OCI-LY7 (cell line): Measurements from ENCODE around the gene SLCO2A1. TPM values are rescaled to one million over a fixed set of nuclear protein-coding genes. Genes with fewer than 3 reads are reported as not detected.

Experiments used
- BruUV-seq: library from RNA; stranded (reverse); fragments of 400-500 nt; replicated peaks from 2 replicates; lab custom pipeline; 2021; lab: Mats Ljungman, UMichigan
- CTCF ChIA-PET: fragments of 300-600 bp; sonication (Branson Sonifier 250); formaldehyde crosslinking; loops from one replicate; lab custom pipeline; 2022; ENCODE audit warnings: antibody characterized with exemption; ENCODE audit not compliant: unreplicated experiment; lab: Charles Lee
- POLR2A ChIA-PET: fragments of 300-600 bp; sonication (Branson Sonifier 250); formaldehyde crosslinking; loops from one replicate; lab custom pipeline; 2022; ENCODE audit warnings: antibody characterized with exemption; lab: Charles Lee
- DNase-seq: peaks from one replicate; pipeline ENCODE4 v3.0.0-alpha.2; 2015; ENCODE audit warnings: low spot score
- H2AFZ ChIP-seq: fragments of 200-600 bp; sonication (generic), shearing (Covaris generic); 2 replicates; pipeline ENCODE4 v1.6.1; 2014; ENCODE audit warnings: mild to moderate bottlenecking, antibody characterized with exemption, low read length, moderate library complexity
- H3K27ac ChIP-seq: fragments of 200-600 bp; sonication (generic); 2 replicates; pipeline ENCODE4 v1.5.1; 2014; ENCODE audit warnings: mixed run types, low read depth, mild to moderate bottlenecking, moderate library complexity, low read length, inconsistent platforms; ENCODE audit not compliant: poor library complexity, severe bottlenecking
- H3K36me3 ChIP-seq: fragments of 200-600 bp; sonication (generic); 2 replicates; pipeline ENCODE4 v1.6.1; 2014; ENCODE audit warnings: mild to moderate bottlenecking, antibody characterized with exemption, low read length, moderate library complexity, mixed read lengths; ENCODE audit not compliant: insufficient read depth
- H3K4me1 ChIP-seq: fragments of 200-600 bp; sonication (generic); 2 replicates; pipeline ENCODE4 v1.5.1; 2014; ENCODE audit warnings: mild to moderate bottlenecking, low read length; ENCODE audit not compliant: insufficient read depth, poor library complexity, severe bottlenecking
- H3K4me2 ChIP-seq: fragments of 200-600 bp; sonication (generic); 2 replicates; pipeline ENCODE4 v1.6.1; 2014; ENCODE audit warnings: mild to moderate bottlenecking, low read length
- H3K4me3 ChIP-seq: fragments of 200-600 bp; sonication (generic); 2 replicates; pipeline ENCODE4 v1.5.1; 2014; ENCODE audit warnings: mild to moderate bottlenecking, low read depth, low read length; ENCODE audit not compliant: poor library complexity, severe bottlenecking
- H3K79me2 ChIP-seq: fragments of 200-600 bp; sonication (generic); 2 replicates; pipeline ENCODE4 v1.6.1; 2016; ENCODE audit warnings: low read depth, mild to moderate bottlenecking, low read length, moderate library complexity, mixed read lengths; ENCODE audit not compliant: insufficient read depth
- H3K9me2 ChIP-seq: fragments of 200-600 bp; sonication (generic); 2 replicates; pipeline ENCODE4 v1.6.1; 2016; ENCODE audit warnings: mild to moderate bottlenecking, low read length, mixed read lengths; ENCODE audit not compliant: insufficient read depth
- H3K9me3 ChIP-seq: fragments of 200-600 bp; sonication (generic); 2 replicates; pipeline ENCODE4 v1.6.1; 2014; ENCODE audit warnings: mild to moderate bottlenecking, mixed run types, low read length, mixed read lengths
- H4K20me1 ChIP-seq: fragments of 200-600 bp; sonication (generic); 2 replicates; pipeline ENCODE4 v1.6.1; 2014; ENCODE audit warnings: mild to moderate bottlenecking, antibody characterized with exemption, low read length, moderate library complexity, mixed read lengths; ENCODE audit not compliant: insufficient read depth
- EZH2phosphoT487 ChIP-seq: fragments of 200-600 bp; sonication (generic); IDR thresholded peaks from 2 replicates; pipeline ENCODE4 v1.6.1; 2018; ENCODE audit warnings: low read depth, borderline replicate concordance, mild to moderate bottlenecking, mixed run types, antibody characterized with exemption, low read length, moderate library complexity, mixed read lengths
- intact Hi-C: fragments of 100-400 bp; cut with micrococcal nuclease; formaldehyde crosslinking; loops from one replicate; pipeline ENCODE4 v1.10.0; 2022; ENCODE audit not compliant: unreplicated experiment
- total RNA-seq, 2 experiments: library from RNA; depleted of rRNA in 1 of 2; stranded (reverse); fragments of >200 nt in 1 of 2; shearing (Covaris generic) in 1 of 2; gene quantifications; 2 replicates each; pipeline ENCODE4 v1.2.3, GENCODE V29; 2014 to 2022
- TF ChIP-seq, protein P1 (sequence below): fragments of 200-600 bp; sonication (generic); conservative IDR thresholded peaks from 2 replicates; pipeline ENCODE4 v1.5.1; 2014; ENCODE audit warnings: mild to moderate bottlenecking, antibody characterized with exemption, low read length, moderate library complexity, mixed read lengths

The SLCO2A1 gene
- total RNA-seq, 2 experiments from 2014 or later: not detected

DNA sequence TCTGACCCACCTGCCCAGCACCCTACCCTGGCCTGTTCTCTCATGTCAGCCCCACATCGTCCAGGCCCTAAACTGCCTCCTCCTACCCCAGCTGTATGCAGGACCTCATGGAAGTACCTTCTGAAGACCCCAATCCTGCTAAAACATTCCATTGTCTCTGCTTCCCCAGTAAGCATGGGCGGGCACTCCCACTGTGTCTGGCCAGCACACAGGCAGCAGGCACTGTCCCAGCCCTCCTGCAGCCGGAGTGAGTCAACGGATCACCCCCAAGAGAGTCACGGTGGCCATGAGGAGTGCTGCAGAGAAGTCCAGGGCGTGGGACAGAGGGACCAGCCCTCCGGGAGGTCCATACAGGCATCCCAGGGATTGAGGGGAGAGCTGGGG is 36.4 kb upstream of the SLCO2A1 start:
- H4K20me1 ChIP-seq: no peaks in the 10 kb centered on the region
- ChIA-PET CTCF (no interaction called here), POLR2A (interaction anchor here (1.3 kb wide), 1 partner anchor 16 kb away, joined by 3 read pairs; no protein-coding TSS in a partner anchor)
- no peak for DNase-seq
- no peak overlapping the region for H3K4me2 ChIP-seq
- H3K4me1 ChIP-seq: no peaks in the 10 kb centered on the region
- no peaks in the 10 kb centered on the region for H3K9me3 ChIP-seq
- H3K4me3 ChIP-seq: no peak overlapping the region
- no peak overlapping the region for H3K27ac ChIP-seq
- no peaks in the 10 kb centered on the region for H3K36me3 ChIP-seq
- no peak overlapping the region for H2AFZ ChIP-seq
- no peak for TF ChIP-seq EZH2phosphoT487
- TF ChIP-seq, protein P1, sequence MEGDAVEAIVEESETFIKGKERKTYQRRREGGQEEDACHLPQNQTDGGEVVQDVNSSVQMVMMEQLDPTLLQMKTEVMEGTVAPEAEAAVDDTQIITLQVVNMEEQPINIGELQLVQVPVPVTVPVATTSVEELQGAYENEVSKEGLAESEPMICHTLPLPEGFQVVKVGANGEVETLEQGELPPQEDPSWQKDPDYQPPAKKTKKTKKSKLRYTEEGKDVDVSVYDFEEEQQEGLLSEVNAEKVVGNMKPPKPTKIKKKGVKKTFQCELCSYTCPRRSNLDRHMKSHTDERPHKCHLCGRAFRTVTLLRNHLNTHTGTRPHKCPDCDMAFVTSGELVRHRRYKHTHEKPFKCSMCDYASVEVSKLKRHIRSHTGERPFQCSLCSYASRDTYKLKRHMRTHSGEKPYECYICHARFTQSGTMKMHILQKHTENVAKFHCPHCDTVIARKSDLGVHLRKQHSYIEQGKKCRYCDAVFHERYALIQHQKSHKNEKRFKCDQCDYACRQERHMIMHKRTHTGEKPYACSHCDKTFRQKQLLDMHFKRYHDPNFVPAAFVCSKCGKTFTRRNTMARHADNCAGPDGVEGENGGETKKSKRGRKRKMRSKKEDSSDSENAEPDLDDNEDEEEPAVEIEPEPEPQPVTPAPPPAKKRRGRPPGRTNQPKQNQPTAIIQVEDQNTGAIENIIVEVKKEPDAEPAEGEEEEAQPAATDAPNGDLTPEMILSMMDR: no peak
- H3K9me2 ChIP-seq: no peaks in the 10 kb centered on the region
- no peaks in the 10 kb centered on the region for H3K79me2 ChIP-seq
- intact Hi-C loops: no loop called here
- BruUV-seq: no TSS peak

DNA sequence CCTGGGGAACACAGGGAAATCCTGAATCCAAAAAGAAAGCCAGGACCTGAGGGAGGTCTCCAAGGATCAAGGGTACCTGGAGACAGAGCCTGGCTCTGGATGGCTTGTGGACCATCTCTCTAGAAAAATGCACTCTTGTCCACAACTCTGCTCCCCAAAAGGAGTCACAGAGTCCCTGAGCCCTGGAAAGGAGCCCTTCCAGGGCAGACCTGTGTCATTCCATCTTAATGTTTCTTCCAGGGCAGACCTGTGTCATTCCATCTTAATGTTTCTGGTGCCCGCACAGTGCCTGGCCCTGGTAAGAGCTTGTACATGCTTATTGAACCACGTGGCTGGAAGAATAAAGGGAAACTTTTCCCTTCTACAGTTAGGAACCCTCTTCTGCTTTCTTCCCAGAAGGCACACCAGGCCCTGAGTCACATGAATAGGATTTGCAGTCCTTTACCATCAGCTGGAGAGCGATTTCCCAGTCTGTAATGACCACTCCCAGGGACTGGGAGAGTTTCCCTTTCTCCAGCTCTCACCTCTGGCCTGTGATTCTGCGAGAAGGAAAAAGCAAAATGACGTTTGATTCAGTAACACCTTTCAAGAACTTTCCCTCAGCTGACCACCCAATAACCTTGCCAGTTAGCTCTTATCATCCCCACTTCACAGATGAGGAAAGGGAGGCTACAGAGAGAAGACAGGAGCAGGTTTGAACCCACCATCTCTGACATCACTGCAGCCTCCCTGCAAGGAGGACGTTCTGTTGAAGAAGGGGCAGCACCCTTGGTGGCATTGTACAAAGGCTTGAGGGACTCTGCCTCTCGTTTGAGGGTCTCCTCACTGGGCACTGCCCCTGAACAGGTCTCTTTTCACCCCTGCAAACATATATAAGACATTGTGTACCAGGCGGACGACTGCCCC is 35.8 kb upstream of the SLCO2A1 start:
- ChIA-PET CTCF (interaction anchor here (0.6 kb wide), 1 partner anchor 129 kb away, joined by 3 read pairs; no protein-coding TSS in a partner anchor), POLR2A (interaction anchor here (1.3 kb wide), 1 partner anchor 17 kb away, joined by 3 read pairs; no protein-coding TSS in a partner anchor)
- Histone ChIP-seq H3K4me3 (no peak overlapping the region), H3K9me2 (no peaks in the 10 kb centered on the region), H3K9me3 (no peaks in the 10 kb centered on the region), H3K36me3 (no peaks in the 10 kb centered on the region), H3K4me2 (no peak overlapping the region), H3K4me1 (no peaks in the 10 kb centered on the region), H2AFZ (no peak overlapping the region), H3K79me2 (no peaks in the 10 kb centered on the region), H4K20me1 (no peaks in the 10 kb centered on the region), H3K27ac (no peak overlapping the region)
- intact Hi-C loops: no loop called here
- no TSS peak for BruUV-seq
- DNase-seq: no peak
- TF ChIP-seq, protein P1: no peak
- TF ChIP-seq EZH2phosphoT487: no peak

DNA sequence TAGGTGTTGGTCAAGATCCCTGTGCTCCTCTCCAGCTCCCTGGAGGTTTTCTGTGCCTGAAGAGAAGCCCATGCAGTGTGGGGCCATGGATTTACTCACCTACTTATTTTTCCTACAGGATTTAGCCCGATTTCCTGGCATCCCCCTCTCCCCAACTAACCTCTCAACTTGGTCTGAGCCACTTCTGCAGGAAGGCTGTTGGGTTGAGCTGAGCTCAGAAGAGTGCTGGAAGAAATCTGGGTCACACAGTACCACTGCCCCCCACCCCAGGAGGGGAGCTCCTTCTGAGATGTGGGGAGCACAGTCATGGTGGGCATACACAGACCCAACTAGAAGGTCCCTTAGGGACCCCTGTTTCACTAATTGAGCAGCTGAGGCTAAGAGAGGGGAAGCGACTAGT is 34.4 kb upstream of the SLCO2A1 start:
- no peaks in the 10 kb centered on the region for H3K36me3 ChIP-seq
- no peak overlapping the region for H3K4me2 ChIP-seq
- no peak overlapping the region for H3K4me3 ChIP-seq
- H3K79me2 ChIP-seq: no peaks in the 10 kb centered on the region
- CTCF ChIA-PET: no interaction called here
- H4K20me1 ChIP-seq: no peaks in the 10 kb centered on the region
- POLR2A ChIA-PET: interaction anchor here (0.6 kb wide), 1 partner anchor 222 kb away, joined by 3 read pairs; no protein-coding TSS in a partner anchor
- H3K9me2 ChIP-seq: no peaks in the 10 kb centered on the region
- TF ChIP-seq EZH2phosphoT487: no peak
- TF ChIP-seq, protein P1: no peak
- H2AFZ ChIP-seq: no peak overlapping the region
- H3K27ac ChIP-seq: no peak overlapping the region
- no peaks in the 10 kb centered on the region for H3K9me3 ChIP-seq
- H3K4me1 ChIP-seq: no peaks in the 10 kb centered on the region
- intact Hi-C loops: no loop called here
- no peak for DNase-seq
- BruUV-seq: no TSS peak
